GM18526 (cell line): Measurements from ENCODE around the gene SETBP1.

Experiments
- POLR2A ChIP-seq: IDR thresholded peaks from 3 replicates; pipeline ENCODE4 v1.6.1; 2011; ENCODE audit not compliant: insufficient read length; ENCODE audit errors: extremely low read depth

SETBP1 gene

GRCh38 chr18:44730803-44731529 lies 50.3 kb downstream of the SETBP1 start:
- no peak for TF ChIP-seq POLR2A

GRCh38 chr18:44731530-44732237 lies 51.0 kb downstream of the SETBP1 start:
- no peak for TF ChIP-seq POLR2A

GRCh38 chr18:44732238-44732563 lies 51.5 kb downstream of the SETBP1 start:
- no peak for TF ChIP-seq POLR2A

- no peak for TF ChIP-seq POLR2A
Observed at GRCh38 chr18:44732599-44732998, 51.9 kb downstream of the SETBP1 start.

DNA sequence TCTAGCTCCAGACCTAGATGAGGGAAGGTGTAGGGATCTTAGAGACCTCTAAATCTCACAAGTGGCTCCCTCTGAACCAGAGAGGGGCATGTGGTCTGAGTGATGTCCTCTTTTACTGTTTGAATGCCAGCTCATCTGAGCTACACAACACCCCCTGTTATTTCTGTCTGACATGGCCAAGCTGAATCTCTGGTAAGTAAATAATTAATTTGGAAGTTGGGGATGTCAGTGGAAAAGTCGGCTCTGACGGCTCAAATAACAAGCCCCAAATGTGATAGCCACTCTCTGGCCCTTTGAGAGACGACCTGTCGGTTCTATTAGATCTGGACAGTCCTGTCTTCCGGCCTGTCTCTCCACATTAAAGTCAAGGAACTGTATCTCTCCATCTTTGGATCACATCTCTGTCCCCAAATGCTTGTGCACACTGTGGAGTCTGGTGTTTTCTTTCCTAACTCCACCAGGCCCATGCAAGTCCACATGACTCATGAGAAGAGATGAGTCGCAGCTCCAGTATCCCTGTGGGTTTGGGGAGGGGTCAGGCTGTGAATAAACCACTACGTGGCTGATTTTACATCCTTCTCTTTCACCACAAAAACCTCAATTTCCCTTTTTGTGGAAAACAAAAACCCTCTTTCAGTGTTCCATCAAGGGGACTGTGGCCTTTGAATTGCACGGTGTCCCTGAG lies 52.5 kb downstream of the SETBP1 start:
- no peak for TF ChIP-seq POLR2A

GRCh38 chr18:44733754-44734465 lies 53.2 kb downstream of the SETBP1 start:
- TF ChIP-seq POLR2A, result no peak

DNA sequence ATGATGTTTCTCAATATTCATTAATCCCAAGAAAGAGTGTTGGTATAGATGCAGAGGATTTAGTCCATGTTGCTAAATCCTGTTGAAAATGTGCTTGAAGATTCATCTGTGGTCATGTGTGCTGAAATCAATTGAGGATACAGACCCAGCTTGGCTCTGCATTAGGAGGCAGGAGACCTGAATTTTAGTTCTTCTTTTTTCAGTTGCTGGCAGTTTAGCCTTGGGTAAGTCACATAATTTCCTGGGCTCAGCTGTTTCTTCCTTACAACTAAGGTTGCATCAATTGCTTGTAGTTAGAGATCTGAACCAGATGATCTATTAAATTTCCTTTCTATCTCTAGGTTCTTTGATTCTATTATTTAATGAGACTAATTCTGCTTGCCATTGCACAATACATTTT lies 54.4 kb downstream of the SETBP1 start:
- no peak for TF ChIP-seq POLR2A

- TF ChIP-seq POLR2A, result no peak
Observed at GRCh38 chr18:44736664-44737380, 56.1 kb downstream of the SETBP1 start.

DNA sequence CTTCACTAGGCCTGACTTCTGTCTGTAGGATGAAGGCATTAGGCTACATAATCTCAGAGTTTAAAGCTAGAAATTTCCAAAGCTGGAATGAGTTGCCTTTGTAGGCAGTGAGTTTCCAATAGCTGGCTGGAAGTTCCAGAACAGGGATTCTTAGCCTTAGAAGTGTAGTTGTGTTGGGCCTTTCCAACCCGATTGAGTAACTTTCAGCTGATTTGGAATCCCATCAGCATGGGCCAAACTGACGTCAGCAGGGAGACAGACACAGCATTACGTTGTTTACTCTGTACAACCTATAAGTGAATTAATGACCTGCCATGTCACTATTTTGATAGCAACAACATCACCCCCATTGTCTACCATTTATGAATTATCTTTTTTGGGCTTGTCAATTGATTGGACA lies 56.9 kb downstream of the SETBP1 start:
- TF ChIP-seq POLR2A, result no peak

- no peak for TF ChIP-seq POLR2A
Observed at GRCh38 chr18:44740000-44740399, 59.3 kb downstream of the SETBP1 start.

DNA sequence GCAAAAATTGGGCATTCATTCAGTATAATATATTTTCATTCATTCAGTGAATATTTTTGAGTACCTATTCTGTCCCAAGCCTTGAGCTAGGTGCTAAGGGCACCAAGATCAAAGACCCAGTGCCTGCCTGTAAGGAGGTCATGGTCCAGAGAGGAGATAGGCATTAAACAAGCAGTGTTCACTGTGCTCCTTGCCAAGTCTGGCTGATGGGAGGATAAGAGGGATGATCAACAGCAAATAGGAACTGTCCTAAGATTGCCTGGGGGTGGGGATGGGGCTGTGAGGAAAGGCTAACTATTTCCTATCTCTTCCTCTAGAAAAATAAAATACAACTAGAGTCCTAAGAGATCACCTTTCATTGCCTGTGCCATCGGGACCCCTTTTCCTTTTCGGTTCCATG lies 60.4 kb downstream of the SETBP1 start:
- no peak for TF ChIP-seq POLR2A

- no peak for TF ChIP-seq POLR2A
Observed at GRCh38 chr18:44741511-44741910, 60.8 kb downstream of the SETBP1 start.

DNA sequence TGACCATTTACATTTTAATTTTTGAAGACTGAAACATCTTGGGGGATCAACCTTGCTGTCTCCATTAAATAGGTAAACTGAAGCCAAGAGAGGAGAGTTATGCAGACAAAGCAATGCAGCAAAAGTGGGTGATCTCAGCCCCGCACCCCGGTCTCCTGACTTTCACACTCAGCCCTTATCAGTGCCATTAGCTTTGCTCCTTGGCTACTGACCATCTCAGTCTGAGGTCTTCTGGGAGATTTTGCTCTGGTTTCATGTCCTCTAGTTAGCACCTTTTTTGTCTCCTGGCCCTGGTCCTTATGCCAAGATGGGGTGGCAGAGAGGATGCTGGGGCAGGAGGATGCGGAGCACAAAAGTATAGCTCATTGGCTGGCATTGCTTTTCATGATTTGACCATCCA lies 61.4 kb downstream of the SETBP1 start:
- no peak for TF ChIP-seq POLR2A

GRCh38 chr18:44742718-44743311 lies 62.1 kb downstream of the SETBP1 start:
- TF ChIP-seq POLR2A, result no peak

DNA sequence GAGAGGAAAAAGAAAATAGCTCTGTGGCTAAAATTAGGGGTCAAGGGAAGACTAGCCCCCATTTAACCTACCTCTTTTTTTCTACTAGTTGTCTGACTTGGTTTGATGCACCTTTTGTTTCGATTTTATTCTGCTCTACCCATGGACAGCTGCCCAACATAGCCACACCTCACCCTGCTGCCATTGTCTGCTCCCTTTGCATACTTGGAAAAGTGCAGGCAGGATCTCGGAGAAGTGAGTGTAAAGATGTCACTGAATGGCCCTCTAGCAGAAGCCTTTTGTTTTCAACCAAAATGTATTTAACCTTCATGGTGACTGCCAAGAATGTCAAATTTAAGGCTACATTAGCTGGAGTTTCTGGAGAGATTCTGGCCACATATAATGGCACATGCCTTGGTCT lies 62.9 kb downstream of the SETBP1 start:
- no peak for TF ChIP-seq POLR2A
